HCT116 (cell line): Measurements from ENCODE around the gene PTGES2. TPM values are rescaled to one million over a fixed set of nuclear protein-coding genes. Genes with fewer than 3 reads are reported as not detected.

Source experiments
- ATAC-seq: fragments of 200-7000 bp; cut with Tn5 transposase; 2 replicates; pipeline ENCODE4 v1.9.1; 2020; ENCODE audit warnings: mild to moderate bottlenecking, moderate library complexity
- BruUV-seq: library from RNA; stranded (reverse); fragments of 400-500 nt; replicated peaks from 2 replicates; lab custom pipeline; 2021; lab: Mats Ljungman, UMichigan
- CTCF ChIA-PET: fragments of 300-600 bp; sonication (Branson Sonifier 250); formaldehyde crosslinking; loops from one replicate; lab custom pipeline; 2021; ENCODE audit warnings: antibody characterized with exemption; lab: Charles Lee
- POLR2A ChIA-PET: fragments of 300-600, 350-600 bp; sonication (Branson Sonifier 250); formaldehyde crosslinking; loops from one replicate; lab custom pipeline; 2021; ENCODE audit warnings: antibody characterized with exemption; lab: Charles Lee
- RAD21 ChIA-PET, 2 experiments: fragments of 300-600 bp; sonication (Branson Sonifier 250); formaldehyde crosslinking; loops; one replicate each; lab custom pipeline; 2023; ENCODE audit warnings: low total read pairs in 2 of 2; ENCODE audit not compliant: uncharacterized antibody in 2 of 2, unreplicated experiment in 2 of 2, low non-redundant PET in 1 of 2; lab: Charles Lee
- DNase-seq: peaks from one replicate; pipeline ENCODE4 v3.0.0-alpha.2; 2010; ENCODE audit warnings: low read depth, low spot score
- H2AFZ ChIP-seq: fragments of 200-600 bp; shearing (Covaris generic), sonication (generic); 2 replicates; pipeline ENCODE4 v1.6.1; 2017; ENCODE audit warnings: low read depth, mixed run types, mixed read lengths, antibody characterized with exemption, low read length; ENCODE audit not compliant: poor library complexity, severe bottlenecking
- H3K27ac ChIP-seq: 2 replicates; pipeline ENCODE4 v1.5.1; 2012; ENCODE audit warnings: low read depth, low read length
- H3K27me3 ChIP-seq: fragments of 200-600 bp; sonication (generic); 2 replicates; pipeline ENCODE4 v1.6.1; 2016; ENCODE audit warnings: mixed run types, low read length, mixed read lengths; ENCODE audit not compliant: insufficient read depth
- H3K36me3 ChIP-seq, 2 experiments: fragments of 200-500 bp in 1 of 2; fragments of 200-600 bp in 1 of 2; sonication (Bioruptor generic) in 1 of 2; sonication (generic) in 1 of 2; 2 replicates each; pipeline versions ENCODE4 v1.5.1 to v1.6.1; 2014 to 2016; ENCODE audit warnings: low read length in 2 of 2, inconsistent platforms in 1 of 2, mixed read lengths in 1 of 2, mixed run types in 1 of 2; ENCODE audit not compliant: insufficient read depth in 2 of 2, control insufficient read depth in 1 of 2
- H3K4me1 ChIP-seq, 2 experiments: fragments of 200-600 bp in 1 of 2; sonication (generic) in 1 of 2; 2 replicates each; pipeline versions ENCODE4 v1.5.1 to v1.6.1; 2012 to 2017; ENCODE audit warnings: low read length in 2 of 2, inconsistent platforms in 1 of 2, mild to moderate bottlenecking in 1 of 2, mixed read lengths in 1 of 2, mixed run types in 1 of 2, moderate library complexity in 1 of 2; ENCODE audit not compliant: insufficient read depth in 2 of 2, control insufficient read depth in 1 of 2
- H3K4me2 ChIP-seq: fragments of 200-600 bp; sonication (generic); 2 replicates; pipeline ENCODE4 v1.6.1; 2017; ENCODE audit warnings: mixed run types, low read length, mixed read lengths
- H3K4me3 ChIP-seq, 2 experiments: fragments of 200-600 bp in 1 of 2; sonication (generic) in 1 of 2; replicated peaks in 1 of 2; 2 replicates each; pipeline ENCODE4 v1.5.1; 2011 to 2016; ENCODE audit warnings: low read length in 2 of 2, control low read depth in 1 of 2, low read depth in 1 of 2, mild to moderate bottlenecking in 1 of 2, mixed read lengths in 1 of 2, mixed run types in 1 of 2
- H3K79me2 ChIP-seq: fragments of 200-600 bp; sonication (generic); 2 replicates; pipeline ENCODE4 v1.6.1; 2017; ENCODE audit warnings: mild to moderate bottlenecking, mixed run types, low read length, moderate library complexity, mixed read lengths; ENCODE audit not compliant: insufficient read depth
- H3K9ac ChIP-seq: fragments of 200-600 bp; sonication (generic); 2 replicates; pipeline ENCODE4 v1.6.1; 2016; ENCODE audit warnings: low read length, mixed read lengths
- H3K9me2 ChIP-seq: fragments of 200-600 bp; sonication (generic), shearing (Covaris generic); 2 replicates; pipeline ENCODE4 v1.6.1; 2017; ENCODE audit warnings: mixed run types, mild to moderate bottlenecking, moderate library complexity; ENCODE audit not compliant: insufficient read depth
- H3K9me3 ChIP-seq, 2 experiments: fragments of 200-500 bp in 1 of 2; fragments of 200-600 bp in 1 of 2; sonication (Bioruptor generic) in 1 of 2; sonication (generic) in 1 of 2; 2 replicates each; pipeline ENCODE4 v1.6.1; 2014 to 2017; ENCODE audit warnings: low read length in 2 of 2, mixed read lengths in 2 of 2, inconsistent platforms in 1 of 2, low read depth in 1 of 2, mild to moderate bottlenecking in 1 of 2, mixed run types in 1 of 2, moderate library complexity in 1 of 2; ENCODE audit not compliant: control insufficient read depth in 1 of 2, insufficient read depth in 1 of 2
- H4K20me1 ChIP-seq: fragments of 200-600 bp; sonication (generic), shearing (Covaris generic); 2 replicates; pipeline ENCODE4 v1.6.1; 2017; ENCODE audit warnings: mixed run types, mild to moderate bottlenecking, moderate library complexity; ENCODE audit not compliant: insufficient read depth
- ELF1 ChIP-seq: IDR thresholded peaks from 2 replicates; pipeline ENCODE4 v1.6.1; 2012; ENCODE audit warnings: low read depth, borderline replicate concordance
- EZH2 ChIP-seq: fragments of 200-600 bp; sonication (generic); IDR thresholded peaks from 2 replicates; pipeline ENCODE4 v1.6.1; 2017; ENCODE audit warnings: antibody characterized with exemption, mixed run types
- JUND ChIP-seq: IDR thresholded peaks from 2 replicates; pipeline ENCODE4 v1.6.1; 2012
- POLR2AphosphoS5 ChIP-seq: IDR thresholded peaks from 2 replicates; pipeline ENCODE4 v1.6.1; 2011; ENCODE audit warnings: mild to moderate bottlenecking, low read depth, low read length, moderate library complexity
- TCF7L2 ChIP-seq: IDR thresholded peaks from 2 replicates; pipeline ENCODE4 v1.7.0; 2011; ENCODE audit warnings: borderline replicate concordance, inconsistent platforms; ENCODE audit not compliant: insufficient read depth, insufficient read length; ENCODE audit errors: extremely low read depth
- YY1 ChIP-seq: IDR thresholded peaks from 2 replicates; pipeline ENCODE4 v1.6.1; 2011; ENCODE audit warnings: low read length, low read depth, moderate library complexity, mild to moderate bottlenecking; ENCODE audit not compliant: insufficient replicate concordance; ENCODE audit errors: extremely low read depth
- ZFX ChIP-seq: fragments of 450-650 bp; IDR thresholded peaks from 2 replicates; pipeline ENCODE4 v1.6.1; 2017
- intact Hi-C: fragments of 100-400 bp; cut with micrococcal nuclease; formaldehyde crosslinking; loops from 2 replicates; pipeline ENCODE4 v1.10.0; 2022
- total RNA-seq: library from RNA; stranded (reverse); gene quantifications from one replicate; pipeline ENCODE4 v1.2.1, GENCODE V29; 2021; ENCODE audit not compliant: unreplicated experiment
- TF ChIP-seq, protein P1 (sequence below): IDR thresholded peaks from 2 replicates; pipeline ENCODE4 v1.6.1; 2012; ENCODE audit warnings: low read depth

PTGES2 gene
- total RNA-seq, 1 experiment from 2014 or later, result 148 TPM

GRCh38 chr9:128127990-128128835 is 684 bp upstream of the PTGES2 start:
- Histone ChIP-seq H3K36me3 (peaks cover 0 to 15% of the 10 kb centered on the region in 2 experiments; a peak in 2 of 4 replicates), H3K79me2 (peaks cover 39% of the 10 kb centered on the region), H3K9me2 (no peaks in the 10 kb centered on the region), H3K27ac (peak overlapping the region; percentile 99), H3K9ac (peak overlapping the region; percentile 92), H3K4me1 (peaks cover 9 to 31% of the 10 kb centered on the region in 2 experiments), H2AFZ (peak overlapping the region; percentile 84), H3K4me2 (peak overlapping the region; percentile 91), H3K9me3 (peaks cover 0 to 6% of the 10 kb centered on the region in 2 experiments; a peak in 1 of 4 replicates), H3K27me3 (no peaks in the 10 kb centered on the region), H4K20me1 (peaks cover 9% of the 10 kb centered on the region; the same call in 1 of the 2 replicates), H3K4me3 (peak overlapping the region; percentile 90 to 92)
- no TSS peak for BruUV-seq
- ChIA-PET CTCF (interaction anchor here (1.0 to 1.7 kb wide), 2 partner anchors 11 to 31 kb away, joined by 3 to 14 read pairs; no protein-coding TSS in a partner anchor), RAD21 (no interaction called here), POLR2A (interaction anchor here (0.6 to 0.9 kb wide), 3 partner anchors 9 to 161 kb away, joined by 3 read pairs; no protein-coding TSS in a partner anchor)
- TF ChIP-seq JUND (no peak), POLR2AphosphoS5 (peak; percentile 83), YY1 (no peak), ZFX (no peak), EZH2 (no peak), TCF7L2 (peak; percentile 4), ELF1 (no peak)
- TF ChIP-seq, protein P1, sequence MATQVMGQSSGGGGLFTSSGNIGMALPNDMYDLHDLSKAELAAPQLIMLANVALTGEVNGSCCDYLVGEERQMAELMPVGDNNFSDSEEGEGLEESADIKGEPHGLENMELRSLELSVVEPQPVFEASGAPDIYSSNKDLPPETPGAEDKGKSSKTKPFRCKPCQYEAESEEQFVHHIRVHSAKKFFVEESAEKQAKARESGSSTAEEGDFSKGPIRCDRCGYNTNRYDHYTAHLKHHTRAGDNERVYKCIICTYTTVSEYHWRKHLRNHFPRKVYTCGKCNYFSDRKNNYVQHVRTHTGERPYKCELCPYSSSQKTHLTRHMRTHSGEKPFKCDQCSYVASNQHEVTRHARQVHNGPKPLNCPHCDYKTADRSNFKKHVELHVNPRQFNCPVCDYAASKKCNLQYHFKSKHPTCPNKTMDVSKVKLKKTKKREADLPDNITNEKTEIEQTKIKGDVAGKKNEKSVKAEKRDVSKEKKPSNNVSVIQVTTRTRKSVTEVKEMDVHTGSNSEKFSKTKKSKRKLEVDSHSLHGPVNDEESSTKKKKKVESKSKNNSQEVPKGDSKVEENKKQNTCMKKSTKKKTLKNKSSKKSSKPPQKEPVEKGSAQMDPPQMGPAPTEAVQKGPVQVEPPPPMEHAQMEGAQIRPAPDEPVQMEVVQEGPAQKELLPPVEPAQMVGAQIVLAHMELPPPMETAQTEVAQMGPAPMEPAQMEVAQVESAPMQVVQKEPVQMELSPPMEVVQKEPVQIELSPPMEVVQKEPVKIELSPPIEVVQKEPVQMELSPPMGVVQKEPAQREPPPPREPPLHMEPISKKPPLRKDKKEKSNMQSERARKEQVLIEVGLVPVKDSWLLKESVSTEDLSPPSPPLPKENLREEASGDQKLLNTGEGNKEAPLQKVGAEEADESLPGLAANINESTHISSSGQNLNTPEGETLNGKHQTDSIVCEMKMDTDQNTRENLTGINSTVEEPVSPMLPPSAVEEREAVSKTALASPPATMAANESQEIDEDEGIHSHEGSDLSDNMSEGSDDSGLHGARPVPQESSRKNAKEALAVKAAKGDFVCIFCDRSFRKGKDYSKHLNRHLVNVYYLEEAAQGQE, result no peak
- DNase-seq (peak; percentile 90), ATAC-seq (peak; percentile 78)
- intact Hi-C loops, result no loop called here
